PFSK-1 (cell line): ENCODE data around the gene ANXA1.

Experiments
- FOXP2 ChIP-seq: optimal IDR thresholded peaks from 2 replicates; pipeline ENCODE3; 2011; ENCODE audit warnings: borderline replicate concordance, control low read depth, inconsistent platforms; ENCODE audit not compliant: insufficient read depth; ENCODE audit errors: extremely low read length, extremely low read depth
- POLR2AphosphoS5 ChIP-seq: IDR thresholded peaks from 2 replicates; pipeline ENCODE4 v1.6.1; 2012; ENCODE audit warnings: low read depth, mild to moderate bottlenecking, control low read depth, low read length, moderate library complexity
- SIN3A ChIP-seq: IDR thresholded peaks from 2 replicates; pipeline ENCODE4 v1.6.1; 2012; ENCODE audit warnings: mild to moderate bottlenecking, low read length, moderate library complexity, borderline replicate concordance; ENCODE audit not compliant: insufficient read depth
- TAF1 ChIP-seq: IDR thresholded peaks from 2 replicates; pipeline ENCODE4 v1.6.1; 2012; ENCODE audit warnings: low read length, control low read depth, borderline replicate concordance; ENCODE audit not compliant: insufficient read depth
- TF ChIP-seq, protein P1 (sequence below), 2 experiments: IDR thresholded peaks; 2 replicates each; pipeline versions ENCODE4 v1.6.1 to v1.8.0; 2011 to 2012; ENCODE audit warnings: low read depth in 2 of 2, low read length in 2 of 2, control low read depth in 1 of 2, inconsistent platforms in 1 of 2, mild to moderate bottlenecking in 1 of 2, moderate library complexity in 1 of 2; ENCODE audit not compliant: insufficient read depth in 1 of 2

ANXA1 gene

GRCh38 chr9:73125651-73126050 is 26.0 kb upstream of the ANXA1 start:
- TF ChIP-seq POLR2AphosphoS5, result no peak
- TF ChIP-seq TAF1, result no peak
- TF ChIP-seq SIN3A, result no peak
- TF ChIP-seq, protein P1, sequence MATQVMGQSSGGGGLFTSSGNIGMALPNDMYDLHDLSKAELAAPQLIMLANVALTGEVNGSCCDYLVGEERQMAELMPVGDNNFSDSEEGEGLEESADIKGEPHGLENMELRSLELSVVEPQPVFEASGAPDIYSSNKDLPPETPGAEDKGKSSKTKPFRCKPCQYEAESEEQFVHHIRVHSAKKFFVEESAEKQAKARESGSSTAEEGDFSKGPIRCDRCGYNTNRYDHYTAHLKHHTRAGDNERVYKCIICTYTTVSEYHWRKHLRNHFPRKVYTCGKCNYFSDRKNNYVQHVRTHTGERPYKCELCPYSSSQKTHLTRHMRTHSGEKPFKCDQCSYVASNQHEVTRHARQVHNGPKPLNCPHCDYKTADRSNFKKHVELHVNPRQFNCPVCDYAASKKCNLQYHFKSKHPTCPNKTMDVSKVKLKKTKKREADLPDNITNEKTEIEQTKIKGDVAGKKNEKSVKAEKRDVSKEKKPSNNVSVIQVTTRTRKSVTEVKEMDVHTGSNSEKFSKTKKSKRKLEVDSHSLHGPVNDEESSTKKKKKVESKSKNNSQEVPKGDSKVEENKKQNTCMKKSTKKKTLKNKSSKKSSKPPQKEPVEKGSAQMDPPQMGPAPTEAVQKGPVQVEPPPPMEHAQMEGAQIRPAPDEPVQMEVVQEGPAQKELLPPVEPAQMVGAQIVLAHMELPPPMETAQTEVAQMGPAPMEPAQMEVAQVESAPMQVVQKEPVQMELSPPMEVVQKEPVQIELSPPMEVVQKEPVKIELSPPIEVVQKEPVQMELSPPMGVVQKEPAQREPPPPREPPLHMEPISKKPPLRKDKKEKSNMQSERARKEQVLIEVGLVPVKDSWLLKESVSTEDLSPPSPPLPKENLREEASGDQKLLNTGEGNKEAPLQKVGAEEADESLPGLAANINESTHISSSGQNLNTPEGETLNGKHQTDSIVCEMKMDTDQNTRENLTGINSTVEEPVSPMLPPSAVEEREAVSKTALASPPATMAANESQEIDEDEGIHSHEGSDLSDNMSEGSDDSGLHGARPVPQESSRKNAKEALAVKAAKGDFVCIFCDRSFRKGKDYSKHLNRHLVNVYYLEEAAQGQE (IDR thresholded peaks at IDR 0.05; ENCODE audit: insufficient read depth in 1 of 2, low read depth in 2 of 2, low read length in 2 of 2), result no peak
- no peak for TF ChIP-seq FOXP2

- TF ChIP-seq, protein P1 (IDR thresholded peaks at IDR 0.05; ENCODE audit: insufficient read depth in 1 of 2, low read depth in 2 of 2, low read length in 2 of 2), result no peak
- no peak for TF ChIP-seq POLR2AphosphoS5
- no peak for TF ChIP-seq TAF1
- TF ChIP-seq FOXP2, result no peak
- TF ChIP-seq SIN3A, result no peak
Measured at GRCh38 chr9:73129941-73130685, 21.6 kb upstream of the ANXA1 start.

- no peak for TF ChIP-seq TAF1
- no peak for TF ChIP-seq POLR2AphosphoS5
- TF ChIP-seq, protein P1 (IDR thresholded peaks at IDR 0.05; ENCODE audit: insufficient read depth in 1 of 2, low read depth in 2 of 2, low read length in 2 of 2), result no peak
- no peak for TF ChIP-seq SIN3A
- TF ChIP-seq FOXP2, result no peak
Measured at GRCh38 chr9:73131461-73131860, 20.2 kb upstream of the ANXA1 start.

GRCh38 chr9:73132034-73132776 is 19.5 kb upstream of the ANXA1 start:
- TF ChIP-seq TAF1 (no peak), FOXP2 (no peak), SIN3A (no peak), POLR2AphosphoS5 (no peak)
- TF ChIP-seq, protein P1 (IDR thresholded peaks at IDR 0.05; ENCODE audit: insufficient read depth in 1 of 2, low read depth in 2 of 2, low read length in 2 of 2), result no peak
